Panc1 (cell line): ENCODE data around the gene PPARGC1A. TPM values are rescaled to one million over a fixed set of nuclear protein-coding genes. Genes with fewer than 3 reads are reported as not detected.

Source experiments
- ATAC-seq: fragments of 200-7000 bp; cut with Tn5 transposase; 2 replicates; pipeline ENCODE4 v1.9.1; 2020; ENCODE audit warnings: mild to moderate bottlenecking, moderate library complexity
- BruUV-seq: library from RNA; stranded (reverse); fragments of 400-500 nt; replicated peaks from 2 replicates; lab custom pipeline; 2021; lab: Mats Ljungman, UMichigan
- CTCF ChIA-PET: fragments of 300-600 bp; sonication (Branson Sonifier 250); formaldehyde crosslinking; loops from one replicate; lab custom pipeline; 2022; ENCODE audit warnings: antibody characterized with exemption; lab: Charles Lee
- POLR2A ChIA-PET: fragments of 300-600 bp; sonication (Branson Sonifier 250); formaldehyde crosslinking; loops from one replicate; lab custom pipeline; 2022; ENCODE audit warnings: antibody characterized with exemption; lab: Charles Lee
- DNase-seq: peaks from one replicate; pipeline ENCODE4 v3.0.0-alpha.2; 2010; ENCODE audit warnings: low read depth, low spot score
- H3K27ac ChIP-seq: 2 replicates; pipeline ENCODE4 v1.5.1; 2011; ENCODE audit warnings: mild to moderate bottlenecking, low read length, inconsistent platforms
- H3K27me3 ChIP-seq: fragments of 200-500 bp; sonication (Bioruptor generic); 2 replicates; pipeline ENCODE4 v1.6.0; 2014; ENCODE audit warnings: low read length, inconsistent platforms; ENCODE audit not compliant: control insufficient read depth, insufficient read depth
- H3K36me3 ChIP-seq: fragments of 200-500 bp; sonication (Bioruptor generic); 2 replicates; pipeline ENCODE4 v1.5.1; 2014; ENCODE audit warnings: inconsistent platforms, mild to moderate bottlenecking, low read length, moderate library complexity; ENCODE audit not compliant: control insufficient read depth, insufficient read depth
- H3K4me1 ChIP-seq: 2 replicates; pipeline ENCODE4 v1.5.1; 2011; ENCODE audit warnings: inconsistent platforms, mild to moderate bottlenecking, low read length, moderate library complexity; ENCODE audit not compliant: control insufficient read depth, insufficient read depth
- H3K4me3 ChIP-seq, 2 experiments: 2 replicates each; pipeline ENCODE4 v1.5.1; 2011 to 2012; ENCODE audit warnings: low read depth in 2 of 2, low read length in 2 of 2, mild to moderate bottlenecking in 2 of 2, inconsistent platforms in 1 of 2, moderate library complexity in 1 of 2
- H3K9me3 ChIP-seq: fragments of 200-500 bp; sonication (Bioruptor generic); 2 replicates; pipeline ENCODE4 v1.5.1; 2014; ENCODE audit warnings: low read depth, mild to moderate bottlenecking, inconsistent platforms, low read length, moderate library complexity; ENCODE audit not compliant: control insufficient read depth, insufficient read depth
- POLR2AphosphoS5 ChIP-seq: IDR thresholded peaks from 2 replicates; pipeline ENCODE4 v1.6.1; 2012; ENCODE audit warnings: mild to moderate bottlenecking, low read depth, low read length, moderate library complexity
- SIN3A ChIP-seq: IDR thresholded peaks from 2 replicates; pipeline ENCODE4 v1.6.1; 2012; ENCODE audit warnings: low read depth, mild to moderate bottlenecking, low read length, moderate library complexity, borderline replicate concordance; ENCODE audit not compliant: insufficient read depth
- TCF7L2 ChIP-seq: IDR thresholded peaks from 2 replicates; pipeline ENCODE4 v1.6.1; 2011; ENCODE audit warnings: mild to moderate bottlenecking, low read depth, low read length, inconsistent platforms
- in situ Hi-C: cut with HindIII; loops from 2 replicates; pipeline ENCODE4 v1.10.0; 2016; ENCODE audit warnings: low sequenced_read_pairs, low pct_unique_long_range_greater_than_20kb
- intact Hi-C: fragments of 100-400 bp; cut with micrococcal nuclease; formaldehyde crosslinking; loops from one replicate; pipeline ENCODE4 v1.10.0; 2022; ENCODE audit not compliant: unreplicated experiment
- total RNA-seq: library from RNA; stranded (reverse); gene quantifications from one replicate; pipeline ENCODE4 v1.2.1, GENCODE V29; 2021; ENCODE audit not compliant: unreplicated experiment
- TF ChIP-seq, protein P1 (sequence below), 2 experiments: IDR thresholded peaks; 2 replicates each; pipeline ENCODE4 v1.6.1; 2011 to 2012; ENCODE audit warnings: low read depth in 2 of 2, control low read depth in 1 of 2, low read length in 1 of 2, mild to moderate bottlenecking in 1 of 2, moderate library complexity in 1 of 2; ENCODE audit not compliant: insufficient read depth in 1 of 2
- TF ChIP-seq, protein P2 (sequence below): fragments of 450-650 bp; IDR thresholded peaks from 2 replicates; pipeline ENCODE4 v1.5.1; 2017; ENCODE audit warnings: mild to moderate bottlenecking

The PPARGC1A gene
- total RNA-seq, 1 experiment from 2014 or later = 0.59 TPM

DNA sequence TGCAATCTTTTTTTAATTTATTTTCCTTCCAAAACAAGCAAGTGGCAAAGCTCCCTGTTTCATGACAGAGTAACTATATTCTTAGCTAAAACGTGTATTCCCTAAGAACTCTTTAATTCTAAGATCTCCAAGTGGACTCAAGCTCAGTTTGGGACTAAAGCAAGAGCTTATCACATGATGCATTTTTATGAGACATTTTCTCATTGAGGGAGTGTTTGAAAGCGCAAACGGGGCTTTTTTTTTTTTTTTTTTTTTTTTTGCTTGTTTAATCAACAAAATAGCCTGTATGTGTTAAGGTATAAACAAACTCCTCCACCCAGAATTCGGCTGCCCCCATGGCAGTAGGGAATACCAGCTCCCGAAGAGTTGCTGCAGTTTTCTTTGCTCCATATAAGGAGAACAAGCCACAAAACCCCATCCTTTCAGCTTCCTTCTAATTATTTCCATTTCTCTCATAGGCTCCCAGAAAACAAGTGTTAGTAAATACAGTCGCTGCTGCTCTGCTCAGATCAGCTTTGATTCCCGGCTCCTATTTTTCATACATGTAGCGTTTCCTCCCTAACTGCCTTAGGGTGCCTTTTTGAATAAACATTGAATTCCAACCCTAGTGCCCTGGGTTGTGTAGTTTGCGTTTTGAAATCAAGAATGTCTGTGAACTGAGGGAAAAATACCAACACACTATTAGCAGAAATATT, 669 bp upstream of the PPARGC1A start:
- DNase-seq (no peak), ATAC-seq (no peak)
- no peaks in the 10 kb centered on the region; the same call in 1 of the 2 replicates for H3K27me3 ChIP-seq
- in situ Hi-C loops (no loop called here), intact Hi-C loops (no loop called here)
- no peaks in the 10 kb centered on the region for H3K36me3 ChIP-seq
- no TSS peak for BruUV-seq
- H3K9me3 ChIP-seq = no peaks in the 10 kb centered on the region
- ChIA-PET POLR2A (no interaction called here), CTCF (no interaction called here)
- H3K27ac ChIP-seq = no peak overlapping the region
- H3K4me1 ChIP-seq = no peaks in the 10 kb centered on the region
- peak overlapping the region in 1 of 2 experiments; percentile 57; a peak in 1 of 4 replicates for H3K4me3 ChIP-seq
- TF ChIP-seq, protein P1, sequence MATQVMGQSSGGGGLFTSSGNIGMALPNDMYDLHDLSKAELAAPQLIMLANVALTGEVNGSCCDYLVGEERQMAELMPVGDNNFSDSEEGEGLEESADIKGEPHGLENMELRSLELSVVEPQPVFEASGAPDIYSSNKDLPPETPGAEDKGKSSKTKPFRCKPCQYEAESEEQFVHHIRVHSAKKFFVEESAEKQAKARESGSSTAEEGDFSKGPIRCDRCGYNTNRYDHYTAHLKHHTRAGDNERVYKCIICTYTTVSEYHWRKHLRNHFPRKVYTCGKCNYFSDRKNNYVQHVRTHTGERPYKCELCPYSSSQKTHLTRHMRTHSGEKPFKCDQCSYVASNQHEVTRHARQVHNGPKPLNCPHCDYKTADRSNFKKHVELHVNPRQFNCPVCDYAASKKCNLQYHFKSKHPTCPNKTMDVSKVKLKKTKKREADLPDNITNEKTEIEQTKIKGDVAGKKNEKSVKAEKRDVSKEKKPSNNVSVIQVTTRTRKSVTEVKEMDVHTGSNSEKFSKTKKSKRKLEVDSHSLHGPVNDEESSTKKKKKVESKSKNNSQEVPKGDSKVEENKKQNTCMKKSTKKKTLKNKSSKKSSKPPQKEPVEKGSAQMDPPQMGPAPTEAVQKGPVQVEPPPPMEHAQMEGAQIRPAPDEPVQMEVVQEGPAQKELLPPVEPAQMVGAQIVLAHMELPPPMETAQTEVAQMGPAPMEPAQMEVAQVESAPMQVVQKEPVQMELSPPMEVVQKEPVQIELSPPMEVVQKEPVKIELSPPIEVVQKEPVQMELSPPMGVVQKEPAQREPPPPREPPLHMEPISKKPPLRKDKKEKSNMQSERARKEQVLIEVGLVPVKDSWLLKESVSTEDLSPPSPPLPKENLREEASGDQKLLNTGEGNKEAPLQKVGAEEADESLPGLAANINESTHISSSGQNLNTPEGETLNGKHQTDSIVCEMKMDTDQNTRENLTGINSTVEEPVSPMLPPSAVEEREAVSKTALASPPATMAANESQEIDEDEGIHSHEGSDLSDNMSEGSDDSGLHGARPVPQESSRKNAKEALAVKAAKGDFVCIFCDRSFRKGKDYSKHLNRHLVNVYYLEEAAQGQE (IDR thresholded peaks at IDR 0.05; ENCODE audit: insufficient read depth in 1 of 2, low read depth in 2 of 2, low read length in 1 of 2) = no peak
- TF ChIP-seq TCF7L2 = no peak

DNA sequence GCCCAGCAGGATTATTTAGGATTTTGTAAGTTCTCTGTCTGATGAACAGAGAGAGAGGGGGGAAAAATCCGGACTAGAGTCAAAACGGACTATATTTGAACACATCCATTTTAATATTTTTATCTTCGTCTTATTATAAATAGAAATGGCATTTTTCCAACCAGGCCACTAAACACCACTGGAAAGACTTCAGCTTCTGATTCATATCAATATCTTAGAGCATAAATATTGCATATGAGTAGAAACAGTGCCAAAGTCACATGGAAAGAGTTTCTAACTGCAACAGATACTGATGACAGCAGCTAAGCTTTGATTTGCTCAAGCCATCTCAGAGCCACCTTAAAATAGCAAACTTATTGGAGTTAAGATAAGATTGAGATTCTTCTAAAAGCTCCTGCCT, 456 bp downstream of the PPARGC1A start:
- no TSS peak for BruUV-seq
- ChIA-PET POLR2A (no interaction called here), CTCF (interaction anchor here (0.5 kb wide), 1 partner anchor 342 kb away, joined by 3 read pairs; no protein-coding TSS in a partner anchor)
- Histone ChIP-seq H3K36me3 (no peaks in the 10 kb centered on the region), H3K27ac (no peak overlapping the region), H3K9me3 (no peaks in the 10 kb centered on the region), H3K4me3 (peak overlapping the region; percentile 20 to 57), H3K27me3 (no peaks in the 10 kb centered on the region; the same call in 1 of the 2 replicates), H3K4me1 (no peaks in the 10 kb centered on the region)
- no peak for TF ChIP-seq SIN3A
- TF ChIP-seq, protein P1 (IDR thresholded peaks at IDR 0.05; ENCODE audit: insufficient read depth in 1 of 2, low read depth in 2 of 2, low read length in 1 of 2) = no peak
- TF ChIP-seq TCF7L2 = no peak
- no peak for TF ChIP-seq POLR2AphosphoS5
- TF ChIP-seq, protein P2, sequence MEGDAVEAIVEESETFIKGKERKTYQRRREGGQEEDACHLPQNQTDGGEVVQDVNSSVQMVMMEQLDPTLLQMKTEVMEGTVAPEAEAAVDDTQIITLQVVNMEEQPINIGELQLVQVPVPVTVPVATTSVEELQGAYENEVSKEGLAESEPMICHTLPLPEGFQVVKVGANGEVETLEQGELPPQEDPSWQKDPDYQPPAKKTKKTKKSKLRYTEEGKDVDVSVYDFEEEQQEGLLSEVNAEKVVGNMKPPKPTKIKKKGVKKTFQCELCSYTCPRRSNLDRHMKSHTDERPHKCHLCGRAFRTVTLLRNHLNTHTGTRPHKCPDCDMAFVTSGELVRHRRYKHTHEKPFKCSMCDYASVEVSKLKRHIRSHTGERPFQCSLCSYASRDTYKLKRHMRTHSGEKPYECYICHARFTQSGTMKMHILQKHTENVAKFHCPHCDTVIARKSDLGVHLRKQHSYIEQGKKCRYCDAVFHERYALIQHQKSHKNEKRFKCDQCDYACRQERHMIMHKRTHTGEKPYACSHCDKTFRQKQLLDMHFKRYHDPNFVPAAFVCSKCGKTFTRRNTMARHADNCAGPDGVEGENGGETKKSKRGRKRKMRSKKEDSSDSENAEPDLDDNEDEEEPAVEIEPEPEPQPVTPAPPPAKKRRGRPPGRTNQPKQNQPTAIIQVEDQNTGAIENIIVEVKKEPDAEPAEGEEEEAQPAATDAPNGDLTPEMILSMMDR = no peak
- intact Hi-C loops = no loop called here
- DNase-seq = no peak
- no peak for ATAC-seq
- in situ Hi-C loops = no loop called here
